B cell (primary cell): ENCODE measurements around the gene LRFN4.

ENCODE experiments used
- EZH2 ChIP-seq: IDR thresholded peaks from 2 replicates; pipeline ENCODE4 v1.6.1; 2012; ENCODE audit warnings: borderline replicate concordance, low read depth, mild to moderate bottlenecking, moderate library complexity, low read length; ENCODE audit not compliant: insufficient read depth, poor library complexity, severe bottlenecking
- TF ChIP-seq, protein P1 (sequence below): fragments of 200-600 bp; IDR thresholded peaks from one replicate; pipeline ENCODE4 v1.8.0; 2022; ENCODE audit warnings: antibody characterized with exemption, mild to moderate bottlenecking

DNA sequence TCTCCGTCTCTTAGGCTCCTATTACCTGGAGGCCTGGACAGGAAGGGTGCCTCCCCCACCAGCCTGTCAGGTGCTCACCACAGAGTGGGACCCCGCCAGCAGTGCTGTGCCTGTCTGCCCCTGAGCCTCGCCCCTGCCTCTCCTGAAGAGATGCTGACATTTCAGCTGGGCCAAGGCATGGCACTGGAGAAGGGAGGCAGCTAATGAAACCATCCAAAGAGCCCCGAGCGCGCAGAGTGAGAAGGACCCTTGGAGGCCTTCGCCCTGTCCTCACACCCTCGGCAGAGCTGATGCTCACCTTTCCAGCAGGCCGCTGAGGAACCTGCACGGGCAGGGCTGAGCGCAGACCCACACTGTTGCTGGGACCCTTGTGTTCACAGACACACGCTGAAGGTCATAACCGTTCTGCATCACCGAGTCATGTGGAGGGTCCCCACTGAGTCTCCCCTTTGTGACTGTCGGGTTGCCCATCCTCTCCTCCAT, 2.1 kb upstream of the LRFN4 start:
- TF ChIP-seq, protein P1, sequence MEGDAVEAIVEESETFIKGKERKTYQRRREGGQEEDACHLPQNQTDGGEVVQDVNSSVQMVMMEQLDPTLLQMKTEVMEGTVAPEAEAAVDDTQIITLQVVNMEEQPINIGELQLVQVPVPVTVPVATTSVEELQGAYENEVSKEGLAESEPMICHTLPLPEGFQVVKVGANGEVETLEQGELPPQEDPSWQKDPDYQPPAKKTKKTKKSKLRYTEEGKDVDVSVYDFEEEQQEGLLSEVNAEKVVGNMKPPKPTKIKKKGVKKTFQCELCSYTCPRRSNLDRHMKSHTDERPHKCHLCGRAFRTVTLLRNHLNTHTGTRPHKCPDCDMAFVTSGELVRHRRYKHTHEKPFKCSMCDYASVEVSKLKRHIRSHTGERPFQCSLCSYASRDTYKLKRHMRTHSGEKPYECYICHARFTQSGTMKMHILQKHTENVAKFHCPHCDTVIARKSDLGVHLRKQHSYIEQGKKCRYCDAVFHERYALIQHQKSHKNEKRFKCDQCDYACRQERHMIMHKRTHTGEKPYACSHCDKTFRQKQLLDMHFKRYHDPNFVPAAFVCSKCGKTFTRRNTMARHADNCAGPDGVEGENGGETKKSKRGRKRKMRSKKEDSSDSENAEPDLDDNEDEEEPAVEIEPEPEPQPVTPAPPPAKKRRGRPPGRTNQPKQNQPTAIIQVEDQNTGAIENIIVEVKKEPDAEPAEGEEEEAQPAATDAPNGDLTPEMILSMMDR = no peak
- TF ChIP-seq EZH2 = no peak
